ENCODE results near the gene DZIP1. TPM values are rescaled to one million over a fixed set of nuclear protein-coding genes. Genes with fewer than 3 reads are reported as not detected.

The DZIP1 gene
- total RNA-seq = 4.8 and 6.5 TPM in 2 replicates

GRCh38 chr13:95644601-95645052, at the start of gene DZIP1:
Gene DZIP1, minus strand, starts transcription at chr13:95644706. Its CDS starts 2,677 bp downstream, at chr13:95642029.

GRCh38 chr13:95676762-95677563, 32.5 kb upstream of the DZIP1 start, which contains the start of gene DNAJC3:
Gene DNAJC3, plus strand, starts transcription at chr13:95677139. Its CDS starts 117 bp downstream, at chr13:95677256.

GRCh38 chr13:95552539-95553441, 91.7 kb downstream of the DZIP1 start, which contains the start of gene CLDN10:
Gene CLDN10, plus strand, starts transcription at chr13:95552720. Its CDS starts 34 bp downstream, at chr13:95552754.

Other genes starting within 250 kb of the DZIP1 start
- 4.2 TPM in 1 of 2 replicates, not detected in the other for gene CLDN10, start 92.0 kb downstream of the DZIP1 start, total RNA-seq
- 69.1 and 127 TPM in 2 replicates for gene DNAJC3, start 32.4 kb upstream of the DZIP1 start, total RNA-seq

Measured in nasal cavity respiratory epithelium epithelial cell of viscerocranial mucosa (primary cell).